Measurements from ENCODE around the gene OSGEP.

GRCh38 chr14:20486684-20487395 lies 32.2 kb upstream of the OSGEP start:
- TF ChIP-seq THAP7 (CRISPR knock-in tag; IDR thresholded peaks at IDR 0.05), result no peak
- TF ChIP-seq KDM3A (CRISPR knock-in tag; IDR thresholded peaks at IDR 0.05; ENCODE audit: low read depth), result no peak
- no peak for TF ChIP-seq CTCF (CRISPR knock-in tag; IDR thresholded peaks at IDR 0.05)
- TF ChIP-seq SIX1 (CRISPR knock-in tag; IDR thresholded peaks at IDR 0.05; ENCODE audit: borderline replicate concordance), result no peak
- TF ChIP-seq HNRNPL (IDR thresholded peaks at IDR 0.05; ENCODE audit: low read depth, low read length), result no peak
